Endothelial cell of umbilical vein (primary cell): ENCODE measurements around the gene CSNK1G2. TPM values are rescaled to one million over a fixed set of nuclear protein-coding genes. Genes with fewer than 3 reads are reported as not detected.
A peak's percentile ranks its signal among the peaks of the same experiment; 100 is the strongest.

Experiments used
- BruUV-seq: library from RNA; stranded (reverse); fragments of 400-500 nt; replicated peaks from 2 replicates; lab custom pipeline; 2021; lab: Mats Ljungman, UMichigan
- CTCF ChIA-PET: fragments of 300-600, 350-600 bp; sonication (Branson Sonifier 250); formaldehyde crosslinking; loops from one replicate; lab custom pipeline; 2021; ENCODE audit warnings: antibody characterized with exemption, inconsistent platforms; lab: Charles Lee
- POLR2A ChIA-PET: fragments of 300-600, 350-600 bp; sonication (Branson Sonifier 250); formaldehyde crosslinking; loops from one replicate; lab custom pipeline; 2021; ENCODE audit warnings: antibody characterized with exemption, inconsistent platforms; lab: Charles Lee
- DNase-seq: peaks from one replicate; pipeline ENCODE4 v3.0.0-alpha.2; 2011; ENCODE audit warnings: low read depth, low spot score
- FAIRE-seq: peaks from 2 replicates; lab custom pipeline; 2011; peaks lifted over from hg19 to GRCh38; lab: Jason Lieb, UNC
- H2AFZ ChIP-seq: 2 replicates; pipeline ENCODE4 v1.6.0; 2012; ENCODE audit warnings: low read depth, low read length, control low read depth, inconsistent platforms
- H3K27ac ChIP-seq: 2 replicates; pipeline ENCODE4 v1.5.1; 2011; ENCODE audit warnings: low read depth, mild to moderate bottlenecking, control low read depth, low read length, moderate library complexity; ENCODE audit not compliant: insufficient read depth
- H3K27me3 ChIP-seq, 2 experiments: 2 replicates each; pipeline versions ENCODE4 v1.6.0 to v1.6.1; 2011; ENCODE audit warnings: low read length in 2 of 2, mixed read lengths in 1 of 2; ENCODE audit not compliant: control insufficient read depth in 2 of 2, insufficient read depth in 2 of 2
- H3K36me3 ChIP-seq, 2 experiments: 2 replicates in 1 of 2; 3 replicates in 1 of 2; pipeline ENCODE4 v1.5.1; 2011; ENCODE audit warnings: low read length in 2 of 2, mild to moderate bottlenecking in 1 of 2, moderate library complexity in 1 of 2; ENCODE audit not compliant: control insufficient read depth in 2 of 2, insufficient read depth in 2 of 2; ENCODE audit errors: extremely low read depth in 1 of 2
- H3K4me1 ChIP-seq: 3 replicates; pipeline ENCODE4 v1.5.1; 2011; ENCODE audit warnings: mild to moderate bottlenecking, low read length; ENCODE audit not compliant: control insufficient read depth, insufficient read depth; ENCODE audit errors: extremely low read depth
- H3K4me2 ChIP-seq: 2 replicates; pipeline ENCODE4 v1.6.1; 2011; ENCODE audit warnings: low read length, control low read depth, mixed read lengths; ENCODE audit not compliant: insufficient read depth
- H3K4me3 ChIP-seq, 3 experiments: fragments of 200-600 bp in 1 of 3; sonication (generic), shearing (Covaris generic) in 1 of 3; replicated peaks in 1 of 3; 2 replicates each; pipeline ENCODE4 v1.5.1; 2011 to 2016; ENCODE audit warnings: control low read depth in 3 of 3, low read length in 3 of 3, mild to moderate bottlenecking in 2 of 3, inconsistent platforms in 1 of 3, low read depth in 1 of 3, moderate library complexity in 1 of 3; ENCODE audit not compliant: insufficient read depth in 1 of 3
- H3K79me2 ChIP-seq: 2 replicates; pipeline ENCODE4 v1.6.0; 2012; ENCODE audit warnings: low read length, inconsistent platforms; ENCODE audit not compliant: control insufficient read depth, insufficient read depth
- H3K9ac ChIP-seq: replicated peaks from 2 replicates; pipeline ENCODE3; 2011; ENCODE audit warnings: low read length, control low read depth; ENCODE audit not compliant: insufficient read depth; ENCODE audit errors: extremely low read depth
- H3K9me1 ChIP-seq: replicated peaks from 3 replicates; pipeline ENCODE4 v1.6.0; 2011; ENCODE audit warnings: mild to moderate bottlenecking, low read length; ENCODE audit not compliant: control insufficient read depth, insufficient read depth; ENCODE audit errors: extremely low read depth
- H3K9me3 ChIP-seq: replicated peaks from 2 replicates; pipeline ENCODE4 v1.5.1; 2012; ENCODE audit warnings: low read length, inconsistent platforms; ENCODE audit not compliant: control insufficient read depth, insufficient read depth
- H4K20me1 ChIP-seq: replicated peaks from 2 replicates; pipeline ENCODE3; 2011; ENCODE audit warnings: mild to moderate bottlenecking, low read length; ENCODE audit not compliant: control insufficient read depth, insufficient read depth; ENCODE audit errors: extremely low read depth
- EZH2 ChIP-seq: IDR thresholded peaks from 2 replicates; pipeline ENCODE4 v1.6.1; 2012; ENCODE audit warnings: borderline replicate concordance, low read depth, mild to moderate bottlenecking, moderate library complexity, low read length, inconsistent platforms; ENCODE audit not compliant: severe bottlenecking
- FOS ChIP-seq: IDR thresholded peaks from 2 replicates; pipeline ENCODE4 v1.6.1; 2011; ENCODE audit warnings: mild to moderate bottlenecking, low read length, moderate library complexity, borderline replicate concordance; ENCODE audit not compliant: insufficient read depth
- GATA2 ChIP-seq: IDR thresholded peaks from 2 replicates; pipeline ENCODE4 v1.7.0; 2011; ENCODE audit warnings: low read depth, mild to moderate bottlenecking, moderate library complexity, mixed read lengths, low read length; ENCODE audit not compliant: insufficient read length, insufficient read depth
- JUN ChIP-seq: IDR thresholded peaks from 2 replicates; pipeline ENCODE4 v1.6.1; 2011; ENCODE audit warnings: borderline replicate concordance, low read depth; ENCODE audit not compliant: insufficient read length, insufficient read depth
- MYC ChIP-seq: IDR thresholded peaks from one replicate; pipeline ENCODE4 v1.6.1; 2011; ENCODE audit warnings: mild to moderate bottlenecking, low read depth, low read length
- POLR2A ChIP-seq: IDR thresholded peaks from 2 replicates; pipeline ENCODE4 v1.6.1; 2012; ENCODE audit warnings: low read depth, mild to moderate bottlenecking, control low read depth, low read length
- POLR2AphosphoS5 ChIP-seq: IDR thresholded peaks from 2 replicates; pipeline ENCODE4 v1.6.1; 2012; ENCODE audit warnings: low read depth, mild to moderate bottlenecking, control low read depth, low read length, moderate library complexity; ENCODE audit not compliant: insufficient read depth
- dilution Hi-C: fragments of 300-500 bp; cut with MboI; formaldehyde crosslinking; loops from one replicate; pipeline ENCODE4 v1.15.0; 2019; ENCODE audit warnings: low sequenced_read_pairs; ENCODE audit not compliant: extremely low pct_ligation_motif_present
- intact Hi-C: fragments of 100-400 bp; cut with micrococcal nuclease; formaldehyde crosslinking; loops from one replicate; pipeline ENCODE4 v1.10.0; 2022
- polyA plus RNA-seq, 4 experiments: library from polyadenylated mRNA; depleted of rRNA in 3 of 4; stranded (reverse) in 3 of 4; unstranded in 1 of 4; fragments of >200 nt; gene quantifications; 2 replicates each; pipeline versions ENCODE4 v1.2.1 to v1.2.3, GENCODE V29; 2011 to 2012; ENCODE audit warnings: missing spikeins in 1 of 4
- total RNA-seq: library from RNA; stranded (reverse); gene quantifications from 2 replicates; pipeline ENCODE4 v1.2.3, GENCODE V29; 2021
- TF ChIP-seq, protein P1 (sequence below): IDR thresholded peaks from 2 replicates; pipeline ENCODE4 v1.6.1; 2011; ENCODE audit not compliant: insufficient read depth, insufficient read length
- TF ChIP-seq, protein P2 (sequence below), 2 donors: IDR thresholded peaks; 1 replicate in 1 of 2; 2 replicates in 1 of 2; pipeline ENCODE4 v1.5.1; 2011; ENCODE audit warnings: low read length in 2 of 2, mild to moderate bottlenecking in 2 of 2, moderate library complexity in 2 of 2, control low read depth in 1 of 2, inconsistent platforms in 1 of 2, low read depth in 1 of 2; ENCODE audit not compliant: insufficient read depth in 1 of 2; ENCODE audit errors: extremely low read depth in 1 of 2

CSNK1G2 gene
- total and polyA plus RNA-seq, 2 donors (not counting 3 experiments of a cell fraction or from before 2014, with no cell fraction given): 96.6 to 110 TPM

DNA sequence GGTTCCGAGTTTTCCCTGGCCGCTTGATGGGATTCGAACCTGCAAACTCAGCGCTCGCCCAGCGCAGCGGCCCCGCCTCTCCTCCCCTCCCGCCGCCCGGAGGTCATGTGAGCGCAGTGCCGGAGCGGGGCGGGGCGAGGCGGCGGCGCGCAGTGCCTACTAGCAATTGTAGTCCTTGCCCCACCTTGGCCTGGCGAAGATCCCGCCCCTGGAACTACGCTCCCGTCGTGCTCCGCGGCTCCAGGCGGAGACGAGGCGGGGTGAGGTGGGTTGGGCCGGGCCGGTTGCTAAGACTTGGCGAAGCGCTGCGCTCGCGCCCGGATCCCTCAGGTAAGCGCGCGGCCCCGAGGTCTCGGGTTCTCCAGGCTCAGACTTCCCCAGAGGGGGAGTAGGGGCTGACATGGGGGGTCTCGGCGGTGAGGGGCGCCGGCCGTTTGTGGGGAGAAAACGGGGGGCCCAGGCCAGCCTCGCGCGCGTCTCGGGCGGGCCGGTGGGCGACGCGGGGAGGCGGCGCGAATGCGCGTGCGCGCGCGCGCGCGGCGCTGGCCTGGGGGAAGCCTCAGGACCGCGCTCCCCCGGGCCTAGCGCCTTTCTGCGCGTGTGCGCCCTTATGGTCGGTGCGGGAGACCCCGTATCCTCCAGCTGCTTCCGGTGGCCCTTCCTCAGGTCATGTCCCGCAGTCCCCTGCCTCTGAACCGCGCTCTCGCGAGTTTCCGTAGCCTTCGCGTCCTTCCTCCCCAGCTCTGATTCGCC is 35.7 kb upstream of the CSNK1G2 start, which contains the start of the genes ADAT3 and SCAMP4:
TSS of gene ADAT3 (plus strand) at position 290 of the 753 bp plus-strand sequence. CDS start 6,649 bp downstream, outside the sequence.
TSS of gene SCAMP4 (plus strand) at position 290 of the 753 bp plus-strand sequence. CDS start 9,621 bp downstream, outside the sequence.
- no peaks in the 10 kb centered on the region for H4K20me1 ChIP-seq
- CTCF ChIA-PET: interaction anchor here (0.9 to 1.0 kb wide), 2 partner anchors 41 to 187 kb away, joined by 3 to 4 read pairs; no protein-coding TSS in a partner anchor
- H3K79me2 ChIP-seq: peaks cover 41% of the 10 kb centered on the region
- TF ChIP-seq, protein P1, sequence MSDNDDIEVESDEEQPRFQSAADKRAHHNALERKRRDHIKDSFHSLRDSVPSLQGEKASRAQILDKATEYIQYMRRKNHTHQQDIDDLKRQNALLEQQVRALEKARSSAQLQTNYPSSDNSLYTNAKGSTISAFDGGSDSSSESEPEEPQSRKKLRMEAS: peak; percentile 61
- TF ChIP-seq POLR2AphosphoS5 (peak; percentile 87), EZH2 (no peak), FOS (no peak), JUN (no peak), GATA2 (no peak), MYC (peak; percentile 63), POLR2A (peak; percentile 73)
- TF ChIP-seq, protein P2, sequence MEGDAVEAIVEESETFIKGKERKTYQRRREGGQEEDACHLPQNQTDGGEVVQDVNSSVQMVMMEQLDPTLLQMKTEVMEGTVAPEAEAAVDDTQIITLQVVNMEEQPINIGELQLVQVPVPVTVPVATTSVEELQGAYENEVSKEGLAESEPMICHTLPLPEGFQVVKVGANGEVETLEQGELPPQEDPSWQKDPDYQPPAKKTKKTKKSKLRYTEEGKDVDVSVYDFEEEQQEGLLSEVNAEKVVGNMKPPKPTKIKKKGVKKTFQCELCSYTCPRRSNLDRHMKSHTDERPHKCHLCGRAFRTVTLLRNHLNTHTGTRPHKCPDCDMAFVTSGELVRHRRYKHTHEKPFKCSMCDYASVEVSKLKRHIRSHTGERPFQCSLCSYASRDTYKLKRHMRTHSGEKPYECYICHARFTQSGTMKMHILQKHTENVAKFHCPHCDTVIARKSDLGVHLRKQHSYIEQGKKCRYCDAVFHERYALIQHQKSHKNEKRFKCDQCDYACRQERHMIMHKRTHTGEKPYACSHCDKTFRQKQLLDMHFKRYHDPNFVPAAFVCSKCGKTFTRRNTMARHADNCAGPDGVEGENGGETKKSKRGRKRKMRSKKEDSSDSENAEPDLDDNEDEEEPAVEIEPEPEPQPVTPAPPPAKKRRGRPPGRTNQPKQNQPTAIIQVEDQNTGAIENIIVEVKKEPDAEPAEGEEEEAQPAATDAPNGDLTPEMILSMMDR (IDR thresholded peaks at IDR 0.05; ENCODE audit: extremely low read depth in 1 of 2, insufficient read depth in 1 of 2, low read depth in 1 of 2, low read length in 2 of 2): no peak
- peak within 1 kb of the TSS; percentile 83 for H3K9ac ChIP-seq
- dilution Hi-C loops: no loop called here
- peak; percentile 99 for DNase-seq
- no peaks in the 10 kb centered on the region for H3K9me3 ChIP-seq
- no peaks in the 10 kb centered on the region for H3K27me3 ChIP-seq
- no peaks in the 10 kb centered on the region for H3K36me3 ChIP-seq
- peak; percentile 98 for FAIRE-seq
- intact Hi-C loops: loop anchor here (1.0 kb wide), 3 partner anchors 20 to 41 kb away; partner anchors contain the start of gene ABHD17A
- peak within 1 kb of the TSS; percentile 60 for H2AFZ ChIP-seq
- no peaks in the 10 kb centered on the region for H3K4me1 ChIP-seq
- peak within 1 kb of the TSS; percentile 55 to 63 (median 61) for H3K4me3 ChIP-seq
- BruUV-seq: no TSS peak
- H3K27ac ChIP-seq: peak within 1 kb of the TSS; percentile 73
- no peaks in the 10 kb centered on the region for H3K9me1 ChIP-seq
- H3K4me2 ChIP-seq: peak within 1 kb of the TSS; percentile 74
- POLR2A ChIA-PET: interaction anchor here (0.6 to 0.7 kb wide), 2 partner anchors 13 to 15 kb away, joined by 3 read pairs; no protein-coding TSS in a partner anchor
